SK-N-SH (cell line): ENCODE data around the gene FRMD1.

Source experiments
- CTCF ChIP-seq: fragments of 200-600 bp; sonication (generic); IDR thresholded peaks from 2 replicates; pipeline ENCODE4 v1.6.1; 2017; ENCODE audit warnings: antibody characterized with exemption, mild to moderate bottlenecking, moderate library complexity
- EP300 ChIP-seq, 2 experiments: IDR thresholded peaks; 2 replicates each; pipeline versions ENCODE4 v1.4.0 to v1.6.1; 2012; ENCODE audit warnings: borderline replicate concordance in 1 of 2, low read depth in 1 of 2, low read length in 1 of 2
- FOXJ3 ChIP-seq: sonication (generic); formaldehyde crosslinking; IDR thresholded peaks from 2 replicates; pipeline ENCODE4 v1.5.1; 2020; ENCODE audit warnings: mild to moderate bottlenecking, missing genetic modification reagents
- GABPA ChIP-seq: IDR thresholded peaks from 2 replicates; pipeline ENCODE4 v1.4.0; 2012; ENCODE audit warnings: low read depth, mild to moderate bottlenecking
- TEAD4 ChIP-seq: IDR thresholded peaks from 2 replicates; pipeline ENCODE4 v1.4.0; 2012; ENCODE audit warnings: mild to moderate bottlenecking, borderline replicate concordance; ENCODE audit not compliant: insufficient read depth
- TF ChIP-seq, protein P1 (sequence below): fragments of 150-350 bp; IDR thresholded peaks from 2 replicates; pipeline ENCODE4 v1.6.1; 2017; ENCODE audit warnings: antibody characterized with exemption, low read length, low read depth, borderline replicate concordance

DNA sequence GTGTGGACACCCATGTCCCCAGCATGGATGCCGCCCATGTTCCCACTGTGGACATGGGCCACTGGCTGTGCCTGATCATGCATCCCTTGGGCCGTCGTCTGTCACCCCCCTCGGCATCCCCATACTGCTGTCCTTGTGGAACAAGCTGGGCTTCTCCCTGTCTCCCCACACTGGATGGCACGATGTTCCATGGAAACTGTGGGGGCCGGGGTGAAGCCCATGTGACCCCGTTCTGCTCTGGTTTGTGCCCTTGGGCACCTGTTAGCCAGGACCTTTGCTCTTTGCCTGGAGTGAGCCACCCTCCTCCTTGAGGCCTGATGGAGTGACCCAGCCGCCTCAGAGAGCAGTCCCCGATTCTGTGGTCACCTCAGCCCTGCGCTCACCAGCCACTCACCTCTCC is 7.6 kb upstream of the FRMD1 start:
- TF ChIP-seq EP300 (IDR thresholded peaks at IDR 0.05; ENCODE audit: borderline replicate concordance in 1 of 2, low read depth in 1 of 2, low read length in 1 of 2) (no peak), CTCF (no peak), GABPA (no peak), TEAD4 (no peak), FOXJ3 (CRISPR knock-in tag) (no peak)
- TF ChIP-seq, protein P1, sequence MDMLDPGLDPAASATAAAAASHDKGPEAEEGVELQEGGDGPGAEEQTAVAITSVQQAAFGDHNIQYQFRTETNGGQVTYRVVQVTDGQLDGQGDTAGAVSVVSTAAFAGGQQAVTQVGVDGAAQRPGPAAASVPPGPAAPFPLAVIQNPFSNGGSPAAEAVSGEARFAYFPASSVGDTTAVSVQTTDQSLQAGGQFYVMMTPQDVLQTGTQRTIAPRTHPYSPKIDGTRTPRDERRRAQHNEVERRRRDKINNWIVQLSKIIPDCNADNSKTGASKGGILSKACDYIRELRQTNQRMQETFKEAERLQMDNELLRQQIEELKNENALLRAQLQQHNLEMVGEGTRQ, result no peak
